HG03159 (cell line): Measurements from ENCODE around the gene SAP130.

Experiments used
- ATAC-seq: cut with Tn5 transposase; IDR thresholded peaks from one replicate; pipeline ENCODE4 v1.9.1; 2021; ENCODE audit warnings: mild to moderate bottlenecking, moderate library complexity; ENCODE audit not compliant: unreplicated experiment

SAP130 gene

GRCh38 chr2:127901339-127902056 lies 126.4 kb downstream of the SAP130 start:
- ATAC-seq = no peak

GRCh38 chr2:127897531-127898211 lies 130.2 kb downstream of the SAP130 start:
- ATAC-seq = no peak

DNA sequence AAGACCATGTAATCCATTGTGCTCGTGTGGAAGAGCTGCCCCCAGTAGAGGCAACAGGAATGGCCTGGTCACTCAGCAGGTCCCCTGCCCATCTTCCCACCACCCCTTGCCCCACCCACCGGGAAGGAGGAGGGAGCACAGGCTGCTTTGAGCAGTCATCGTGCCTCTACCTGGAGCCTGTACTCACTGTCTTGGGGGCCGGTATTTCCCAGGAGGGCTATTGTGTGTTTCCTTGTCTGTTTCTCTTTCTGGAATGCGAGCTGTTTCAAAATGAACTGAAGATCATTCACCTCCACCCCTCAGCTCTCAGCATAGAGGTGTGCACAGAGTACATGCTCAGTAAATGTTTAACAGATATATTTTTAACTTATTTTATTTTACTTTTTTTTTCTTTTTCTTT lies 134.4 kb downstream of the SAP130 start:
- no peak for ATAC-seq

GRCh38 chr2:127893033-127893432 lies 134.8 kb downstream of the SAP130 start:
- no peak for ATAC-seq

DNA sequence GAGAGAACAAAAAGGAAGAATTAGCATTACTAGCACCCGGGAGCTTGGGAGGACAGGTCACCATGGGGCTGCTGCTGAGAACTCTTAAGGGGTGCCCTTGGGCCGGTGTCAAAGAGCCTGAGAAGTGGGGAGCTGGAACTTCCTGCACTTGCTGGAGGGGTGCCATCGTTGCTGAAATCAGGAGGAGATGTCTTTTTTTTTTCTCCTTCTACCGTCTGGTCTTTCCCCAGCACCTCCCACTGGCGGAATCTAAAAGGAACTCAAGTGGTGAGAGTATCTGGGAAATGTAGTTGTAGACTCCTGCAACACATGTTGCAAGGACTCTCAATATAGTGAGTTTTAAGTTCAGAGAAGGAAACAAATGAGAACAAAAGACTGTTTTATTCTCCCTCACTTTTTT lies 136.0 kb downstream of the SAP130 start:
- no peak for ATAC-seq
